GM19467 (cell line): Measurements from ENCODE around the gene SFXN5.
A peak's percentile ranks its signal among the peaks of the same experiment; 100 is the strongest.

ENCODE experiments used
- ATAC-seq: cut with Tn5 transposase; IDR thresholded peaks from one replicate; pipeline ENCODE4 v1.9.1; 2021; ENCODE audit warnings: mild to moderate bottlenecking, moderate library complexity; ENCODE audit not compliant: unreplicated experiment

Gene SFXN5

DNA sequence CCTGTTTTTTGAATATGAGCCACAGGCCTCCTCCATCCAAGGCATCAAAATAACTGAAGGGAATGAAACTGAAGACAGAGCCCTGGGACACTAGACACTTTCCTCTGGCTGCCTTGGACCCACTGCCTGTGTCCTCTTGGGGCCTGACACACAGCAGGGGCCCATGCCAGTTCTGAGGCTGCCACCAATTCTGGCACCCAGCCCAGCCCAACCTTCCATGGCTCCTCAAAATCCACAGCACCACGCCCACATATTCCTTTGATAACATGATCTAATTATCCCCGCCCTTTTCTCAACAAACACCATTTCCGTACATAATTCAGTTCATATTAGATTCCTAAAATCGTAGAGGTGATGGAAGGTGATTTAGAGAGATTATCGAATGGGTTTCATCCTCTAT lies 90.0 kb downstream of the SFXN5 start:
- ATAC-seq = no peak

DNA sequence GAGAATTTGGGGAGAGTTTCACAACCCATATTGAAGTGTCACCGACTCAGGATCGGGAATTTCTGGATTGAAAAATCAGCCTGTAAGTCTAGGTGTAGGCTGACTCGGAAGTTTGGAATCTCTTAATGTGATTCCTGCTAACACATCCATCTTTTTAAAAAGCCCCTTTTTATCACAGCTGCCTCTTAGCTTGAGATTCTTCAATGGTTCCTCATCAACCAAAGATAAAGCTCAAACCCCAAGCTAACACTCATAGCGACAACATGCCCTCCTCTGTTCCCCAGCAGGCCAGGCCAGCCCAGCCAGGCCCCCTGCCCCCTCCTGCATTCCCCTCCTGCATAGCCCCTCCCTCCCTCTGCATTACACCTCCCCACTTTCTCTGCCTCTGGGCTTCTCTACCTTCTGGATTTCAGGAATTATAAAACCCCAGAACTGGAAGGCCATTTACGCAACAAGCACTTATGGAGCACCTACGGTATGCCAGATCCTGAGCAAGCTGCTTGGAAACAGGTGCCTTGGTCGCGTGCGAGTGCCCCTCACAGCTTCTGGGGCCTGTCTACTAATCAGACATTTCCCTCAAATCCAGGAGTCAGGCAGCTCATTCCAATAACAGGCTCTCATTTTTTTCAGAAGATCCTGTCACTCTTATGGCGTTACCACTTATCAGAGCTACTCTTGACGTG lies 90.8 kb downstream of the SFXN5 start:
- no peak for ATAC-seq

DNA sequence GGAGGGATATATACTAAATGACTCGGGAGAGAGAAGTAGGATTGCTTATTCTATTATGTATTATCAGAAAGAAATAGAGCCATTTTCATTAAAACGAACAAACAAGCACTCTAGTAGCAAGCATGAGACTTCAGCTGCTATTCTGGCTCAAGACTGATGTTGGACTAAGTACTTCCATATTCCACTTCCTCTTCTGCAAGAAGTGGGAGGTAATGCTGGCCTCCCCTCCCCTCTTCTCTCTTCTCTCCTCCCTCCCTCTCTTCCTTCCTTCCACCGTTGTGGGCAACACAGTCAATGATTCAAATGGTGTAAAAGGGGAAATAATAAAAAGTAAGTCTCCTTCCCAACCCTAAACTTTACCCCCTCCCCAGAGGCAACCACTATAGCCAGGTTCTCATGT lies 91.6 kb downstream of the SFXN5 start:
- no peak for ATAC-seq

DNA sequence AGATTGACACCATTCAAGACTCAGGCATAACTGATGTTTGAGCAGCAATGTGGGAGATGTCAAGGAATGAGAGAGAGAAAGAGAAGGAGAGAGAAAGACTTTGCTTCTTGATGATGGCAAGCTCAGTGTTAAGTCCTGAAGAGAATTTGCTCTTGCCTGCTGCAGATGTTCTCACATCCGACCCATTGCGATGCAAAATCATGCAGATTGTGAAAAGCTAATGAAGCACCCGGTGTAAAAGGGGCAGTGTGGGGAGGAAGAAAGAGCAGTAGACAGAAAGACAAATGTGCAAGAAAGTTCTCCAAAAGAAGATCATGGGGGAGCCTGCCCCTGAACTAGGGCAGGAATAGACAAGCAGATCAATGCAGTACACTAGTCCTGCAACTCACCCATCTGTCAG lies 96.5 kb downstream of the SFXN5 start:
- no peak for ATAC-seq

DNA sequence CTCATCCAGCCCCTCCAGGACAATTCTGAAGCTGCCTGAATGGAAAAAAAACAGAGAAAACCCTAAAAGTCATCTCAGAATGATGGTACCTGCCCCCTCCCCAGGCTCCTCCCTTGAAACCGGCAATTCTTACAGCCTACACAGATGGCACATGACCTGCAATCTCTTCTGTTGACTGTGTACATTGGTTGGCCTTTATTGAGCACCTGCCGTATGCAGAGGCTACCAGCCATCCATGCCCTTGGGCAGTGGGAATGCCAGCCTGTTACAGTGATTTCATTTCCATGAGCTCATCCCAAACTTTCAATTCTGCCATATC lies 97.1 kb downstream of the SFXN5 start:
- no peak for ATAC-seq

DNA sequence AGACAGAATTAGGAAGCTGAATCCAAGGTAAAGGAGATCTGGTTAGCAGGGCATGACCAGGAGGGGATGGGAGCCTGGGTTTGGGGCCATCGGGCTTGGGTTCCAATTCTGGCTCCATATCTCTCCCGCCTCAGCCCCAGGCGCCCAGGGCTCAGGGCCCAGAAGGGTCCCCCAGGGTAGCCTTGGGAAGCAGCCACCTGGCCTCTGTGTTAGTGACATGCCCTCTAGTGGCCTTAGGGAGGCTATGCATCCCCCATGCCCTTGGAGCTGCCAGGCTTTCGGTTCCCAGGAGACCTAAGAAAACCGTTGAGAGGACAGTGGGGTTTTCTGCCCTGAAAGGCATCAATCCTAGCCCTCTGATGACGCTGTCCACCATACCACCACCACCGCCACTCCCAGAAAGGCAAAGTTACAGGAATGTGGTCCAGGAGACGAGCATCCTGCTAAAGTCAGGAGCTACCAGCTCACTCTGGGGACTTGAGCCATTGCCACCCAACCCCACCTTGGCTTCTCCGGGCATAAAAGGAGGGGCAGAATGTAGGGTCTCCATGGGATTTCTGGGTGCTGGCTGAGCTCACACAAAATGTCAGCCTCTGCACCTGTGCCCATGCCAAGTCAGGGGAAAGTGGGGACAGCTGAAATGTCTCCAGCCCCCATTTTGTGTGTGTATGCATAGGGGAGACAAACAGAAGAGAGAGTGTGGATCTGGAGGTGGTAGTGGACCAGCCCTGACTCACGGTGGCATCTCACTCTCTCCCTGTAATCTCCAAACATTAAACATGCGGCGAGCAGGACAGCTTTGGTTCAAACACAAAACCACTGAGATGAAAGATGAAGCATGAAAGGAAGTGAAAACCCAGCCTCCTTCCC lies 97.7 kb downstream of the SFXN5 start:
- ATAC-seq = peak; percentile 79

DNA sequence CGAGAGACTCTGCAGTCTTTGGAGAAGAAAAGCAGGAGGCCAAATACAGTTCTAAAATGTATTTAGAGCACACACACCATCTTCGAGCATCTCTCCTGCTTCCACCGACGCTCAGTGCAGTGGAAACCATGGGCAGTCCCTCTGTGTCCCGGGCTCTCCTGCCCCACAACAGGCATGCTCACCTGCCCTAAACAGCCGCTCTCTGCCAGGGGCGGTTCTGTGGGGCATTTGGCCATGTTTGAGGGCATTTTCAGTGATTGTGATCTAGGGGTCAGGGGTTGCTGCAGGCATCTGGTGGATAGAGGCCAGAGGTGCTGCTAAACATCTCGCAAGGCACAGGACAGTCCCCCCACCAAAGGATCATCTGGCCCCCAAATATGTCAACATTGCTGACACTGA lies 98.4 kb downstream of the SFXN5 start:
- ATAC-seq = no peak

DNA sequence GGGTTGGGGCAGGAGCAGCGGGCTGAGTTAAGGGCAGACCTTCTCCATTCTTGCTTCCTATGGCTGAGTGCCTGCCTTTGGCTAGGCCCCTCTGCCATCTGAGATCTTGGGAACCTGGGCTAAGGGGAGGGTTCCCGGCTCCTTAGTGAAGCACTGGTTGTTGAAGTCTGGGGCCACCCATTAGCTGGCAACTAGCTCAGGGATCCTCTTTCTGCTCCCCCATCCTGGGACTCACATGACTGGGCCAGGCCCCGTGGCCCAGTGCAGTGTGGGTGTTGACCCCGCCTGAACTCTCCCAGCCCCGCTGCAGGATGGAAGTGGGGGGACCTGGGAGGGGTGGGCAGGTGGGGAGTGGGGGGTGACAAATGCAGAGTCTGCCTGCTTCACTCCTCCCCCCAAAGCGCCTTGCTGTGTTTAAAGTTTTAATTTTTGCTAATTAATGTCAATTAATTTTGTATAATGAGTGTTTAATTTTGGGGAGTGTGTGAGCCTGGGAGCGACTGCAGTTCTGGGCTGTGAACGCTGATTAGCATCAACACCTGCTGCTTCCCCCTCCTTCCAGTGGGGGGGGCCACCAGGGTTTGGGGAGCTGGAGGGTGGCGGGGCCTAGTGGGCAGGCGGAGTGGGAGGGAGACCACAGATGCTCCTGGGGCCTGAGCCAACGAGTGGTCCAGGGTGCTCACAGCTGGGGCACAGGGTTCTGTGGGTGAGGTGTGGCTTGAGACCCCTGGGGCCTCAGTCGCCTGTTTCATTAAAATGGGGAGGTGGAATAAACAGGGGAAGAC lies 99.0 kb downstream of the SFXN5 start:
- no peak for ATAC-seq

DNA sequence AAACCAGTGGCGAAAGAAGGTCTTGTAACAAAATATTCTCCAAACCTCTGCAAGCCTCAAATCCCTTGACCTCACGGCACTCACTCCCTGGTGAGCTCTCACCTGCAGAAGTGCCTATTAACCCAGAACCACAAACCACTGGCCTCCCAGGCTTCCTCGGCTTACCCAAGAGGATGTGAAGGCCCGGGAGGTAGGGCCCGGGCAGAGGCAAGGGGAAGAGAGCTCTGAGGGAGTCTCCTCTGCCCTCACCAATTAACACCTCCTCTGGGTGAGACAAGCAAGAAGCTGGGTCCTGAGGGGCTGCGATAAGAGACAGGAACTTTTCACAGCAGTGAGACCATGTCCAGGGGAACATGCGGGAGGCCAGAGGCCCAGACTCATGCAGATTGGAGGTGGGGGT lies 100.5 kb downstream of the SFXN5 start:
- no peak for ATAC-seq

DNA sequence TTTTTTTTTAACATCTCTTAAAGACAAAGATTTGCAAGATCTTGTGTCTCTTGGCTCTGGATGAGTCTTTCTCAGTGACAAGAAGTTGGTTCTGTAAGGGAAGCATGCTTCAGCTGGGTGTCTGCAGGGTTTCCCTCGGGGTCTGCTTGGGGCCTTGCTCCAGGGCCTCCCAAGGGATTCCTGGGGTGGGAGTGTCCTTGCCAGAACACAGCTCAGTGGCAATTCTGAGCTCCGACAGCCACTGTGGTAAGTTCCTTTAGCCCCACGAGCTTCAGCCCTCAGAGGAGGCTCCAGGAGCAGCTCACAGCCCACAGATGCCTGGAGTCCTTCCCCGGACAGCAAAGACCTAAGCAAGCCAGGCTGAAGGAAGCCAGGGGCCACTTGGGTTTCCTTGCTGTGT lies 101.8 kb downstream of the SFXN5 start:
- no peak for ATAC-seq

DNA sequence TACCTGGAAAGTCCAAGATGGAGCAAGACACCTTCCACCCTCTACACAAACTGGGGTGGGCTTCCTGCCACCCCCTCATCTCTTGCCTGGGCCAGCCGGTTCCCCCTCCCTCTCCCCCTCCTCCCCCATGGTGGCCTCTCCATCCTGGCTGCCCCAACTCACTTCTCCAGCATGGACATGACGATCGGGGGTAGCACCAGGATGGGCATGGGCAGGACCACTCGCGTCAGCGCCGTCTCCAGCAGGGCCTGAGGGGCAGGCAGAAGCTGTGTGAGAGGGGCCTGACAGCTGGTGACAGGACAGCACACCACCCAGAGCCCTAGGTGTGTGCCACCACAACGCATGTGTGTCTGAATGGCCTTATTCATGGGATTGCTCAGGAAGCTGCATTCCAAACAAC lies 103.2 kb downstream of the SFXN5 start:
- ATAC-seq = no peak

DNA sequence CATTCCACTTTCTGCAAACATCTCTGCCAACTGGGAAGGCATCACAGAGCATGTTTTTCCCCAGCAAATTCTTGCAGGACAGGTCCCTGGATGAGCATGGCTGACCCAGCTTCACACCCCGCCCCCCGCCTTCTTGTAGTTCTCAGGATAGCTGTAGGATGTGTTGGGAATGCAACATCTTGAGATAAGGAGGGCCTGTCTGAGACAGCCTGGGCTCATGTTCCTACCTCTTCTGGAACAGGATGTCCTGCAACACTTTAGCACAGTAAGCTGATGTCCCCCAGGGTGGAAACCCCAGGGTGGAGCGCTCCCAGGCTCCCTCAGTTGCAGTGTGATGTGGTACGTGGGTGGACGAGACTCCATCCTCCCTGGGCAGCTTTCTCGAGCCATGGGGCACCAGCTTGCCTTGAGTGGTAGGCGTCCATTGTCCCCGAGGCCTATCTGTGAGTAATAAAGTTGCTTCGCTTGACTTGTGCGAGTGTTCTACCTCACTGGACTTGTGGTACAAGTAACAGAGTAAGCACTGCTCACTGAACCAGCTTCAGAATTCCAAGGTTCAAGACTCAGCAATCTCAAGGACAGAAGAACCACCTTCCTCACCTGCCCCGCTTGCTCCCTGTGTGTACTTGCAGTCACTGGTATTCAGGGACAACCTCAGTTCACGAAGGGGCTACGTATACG lies 105.6 kb downstream of the SFXN5 start:
- no peak for ATAC-seq

DNA sequence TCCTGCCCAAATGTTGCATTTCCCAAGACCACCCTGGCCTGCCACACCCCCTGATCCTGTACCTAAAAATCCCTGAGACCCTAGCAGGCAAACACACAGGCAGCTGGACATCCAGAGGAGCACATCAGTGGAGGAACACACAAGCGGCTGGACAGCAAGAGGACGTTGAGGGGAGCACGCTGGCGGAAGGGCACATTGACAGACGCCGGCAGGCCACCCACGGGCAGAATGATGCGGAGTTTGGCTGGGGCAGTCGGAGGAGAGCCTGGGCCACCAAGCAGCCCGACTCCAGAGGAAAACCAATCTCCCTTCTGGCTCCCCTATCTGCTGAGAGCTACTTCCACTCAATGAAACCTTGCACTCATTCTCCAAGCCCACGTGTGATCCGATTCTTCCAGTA lies 106.5 kb downstream of the SFXN5 start:
- ATAC-seq = no peak

DNA sequence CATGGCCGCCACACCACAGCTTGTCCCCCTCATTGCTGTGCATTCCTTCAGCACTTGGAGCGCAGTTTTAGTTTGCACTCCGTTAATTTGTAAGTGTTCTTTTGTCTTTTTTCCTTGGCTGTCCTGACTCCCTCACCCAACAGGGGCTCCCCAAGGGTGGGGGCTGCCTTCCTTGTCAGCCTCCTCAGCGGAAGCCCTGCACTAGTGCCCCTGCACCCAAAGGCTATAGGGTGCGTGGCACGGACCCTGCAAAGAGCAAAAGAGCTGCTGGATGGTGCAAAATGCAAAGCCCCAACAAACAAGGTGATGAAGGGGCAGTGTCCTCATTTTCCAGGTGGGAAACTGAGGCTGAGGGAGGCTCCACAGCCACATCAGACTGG lies 107.4 kb downstream of the SFXN5 start:
- no peak for ATAC-seq

DNA sequence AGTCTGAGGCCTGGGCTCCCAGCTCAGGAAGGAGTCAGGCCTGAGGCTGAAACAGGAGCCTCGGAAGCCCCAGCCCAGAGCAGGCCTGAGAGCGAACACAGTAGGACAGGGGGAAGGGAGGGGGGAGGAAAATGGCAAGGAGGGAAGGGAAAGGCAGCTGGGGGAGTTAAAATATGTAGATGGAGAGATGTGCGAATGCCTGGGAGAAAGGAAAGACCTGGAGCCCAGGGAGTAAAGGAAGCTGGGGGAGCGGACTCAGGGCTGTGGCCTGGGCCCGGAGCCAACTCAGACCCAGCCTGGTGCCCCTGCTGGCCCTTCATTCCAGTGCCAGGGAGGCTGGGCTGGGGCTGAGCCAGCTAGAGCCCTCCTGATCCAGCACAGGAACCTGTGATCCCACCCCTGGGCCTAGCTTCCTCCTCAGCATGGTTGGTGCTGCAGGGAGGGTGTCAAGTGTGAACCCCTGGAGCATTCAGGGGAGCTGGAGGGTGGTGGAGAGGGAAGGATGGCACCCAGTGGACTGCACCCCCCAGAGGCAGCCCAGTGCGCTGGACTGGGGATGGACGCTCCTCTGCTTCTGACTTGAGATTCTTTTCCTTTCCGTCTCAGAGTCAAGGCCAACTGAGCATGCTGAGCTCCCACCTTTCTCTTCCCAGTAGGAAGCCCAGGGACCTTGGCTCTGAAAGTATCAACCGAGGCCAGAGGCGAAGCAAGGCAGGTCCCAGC lies 107.9 kb downstream of the SFXN5 start:
- ATAC-seq = no peak

DNA sequence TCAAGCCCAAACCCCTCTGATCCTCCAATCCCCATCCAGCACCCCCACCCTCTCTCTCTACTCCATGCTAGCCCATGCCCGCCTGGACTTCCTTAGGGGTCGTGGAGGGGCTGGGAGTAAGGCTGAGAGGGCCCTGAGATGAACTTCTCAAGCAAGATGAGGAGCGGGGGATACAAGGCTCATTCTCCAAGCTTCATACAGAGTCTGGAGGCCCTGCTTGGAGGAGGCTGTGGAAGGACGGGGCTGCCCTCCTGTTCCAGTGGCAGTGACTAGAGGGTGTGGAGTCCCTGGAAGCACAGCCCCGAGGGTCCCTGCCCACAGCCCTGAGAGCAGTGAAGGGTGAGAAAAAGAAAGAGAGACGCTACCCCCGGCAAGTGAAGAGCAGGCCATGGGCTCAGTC lies 108.6 kb downstream of the SFXN5 start:
- no peak for ATAC-seq

DNA sequence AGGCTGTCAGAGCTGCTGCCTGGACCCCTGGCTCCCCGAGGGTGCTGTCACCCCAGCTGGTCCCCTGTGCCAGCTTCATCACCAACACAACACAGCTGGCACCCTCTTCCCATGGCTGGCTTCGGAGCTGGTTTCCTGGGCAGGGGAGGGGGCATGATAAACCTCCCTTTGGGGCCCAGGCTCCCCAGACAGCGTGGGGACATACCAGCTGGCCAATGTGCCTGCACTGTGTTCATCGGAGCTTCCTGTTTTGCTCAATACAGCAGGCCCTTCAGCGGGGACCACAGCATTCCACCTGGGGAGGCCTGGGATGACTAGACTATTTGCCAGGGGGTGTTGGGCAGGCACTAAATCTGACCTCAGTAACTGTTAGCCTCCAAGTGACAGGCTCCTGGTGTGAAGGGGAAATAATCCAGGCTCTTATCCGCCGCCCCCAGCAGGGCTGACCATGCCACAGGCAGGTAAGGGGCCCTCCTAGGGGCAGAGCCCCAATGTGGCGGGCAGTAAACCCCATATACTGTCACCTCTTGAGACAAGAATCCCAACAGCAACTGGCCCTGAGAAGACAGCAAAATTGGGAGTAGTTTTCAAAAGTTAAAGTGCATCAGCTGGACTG lies 109.6 kb downstream of the SFXN5 start:
- no peak for ATAC-seq

DNA sequence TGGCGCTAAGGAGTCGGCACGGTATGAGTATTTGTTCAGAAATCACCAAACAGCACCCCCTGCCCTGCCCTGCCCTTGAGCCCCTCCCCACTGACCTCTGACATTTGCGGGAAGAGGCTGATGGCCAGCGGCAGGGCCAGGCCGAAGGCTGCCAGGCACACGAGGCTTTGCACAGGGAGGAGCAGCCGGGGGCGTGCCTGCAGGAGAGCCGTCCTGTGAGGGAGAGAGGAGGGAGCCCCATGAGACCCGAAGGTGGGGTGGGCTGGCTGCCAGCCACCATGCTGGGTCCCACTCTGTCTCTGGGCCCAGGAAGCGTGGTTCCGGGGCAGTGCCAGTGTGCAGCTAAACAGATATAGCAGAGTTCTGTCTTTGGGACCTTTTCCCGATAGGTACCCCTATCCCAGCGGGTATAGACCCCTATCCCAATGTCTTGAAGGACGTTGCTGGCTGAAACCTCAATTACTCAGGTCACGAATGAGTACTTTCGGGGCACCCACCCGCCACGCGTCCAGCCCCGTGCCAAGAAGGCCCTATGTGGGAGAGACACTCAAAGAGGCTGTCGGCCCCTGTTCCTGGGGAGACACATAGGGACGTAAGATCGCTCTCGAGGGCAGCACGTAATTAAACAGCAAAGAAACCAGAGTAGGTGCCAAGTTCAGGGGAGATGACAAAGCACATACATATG lies 110.3 kb downstream of the SFXN5 start:
- no peak for ATAC-seq
